Retinal pigment epithelial cell (primary cell): ENCODE data around the gene ELOVL2.
"Not testable (repeated sequence)": the region's sequence is repeated elsewhere in the genome, so short reads cannot be mapped to it uniquely, and the experiment has no call there.

Experiments
- DNase-seq: peaks from one replicate; pipeline ENCODE4 v3.0.0-alpha.2; 2010; ENCODE audit warnings: low read depth
- H3K4me3 ChIP-seq: 2 replicates; pipeline ENCODE4 v1.5.1; 2011; ENCODE audit warnings: mild to moderate bottlenecking, low read length, control low read depth, moderate library complexity
- CTCF ChIP-seq: conservative IDR thresholded peaks from 2 replicates; pipeline ENCODE4 v1.5.1; 2011; ENCODE audit warnings: low read depth, low read length, control low read depth, inconsistent platforms

The ELOVL2 gene

GRCh38 chr6:10993896-10994295 is 50.2 kb downstream of the ELOVL2 start:
- DNase-seq, result no peak
- no peak overlapping the region for H3K4me3 ChIP-seq
- no peak for TF ChIP-seq CTCF

GRCh38 chr6:10991115-10991514 is 53.0 kb downstream of the ELOVL2 start:
- DNase-seq, result no peak
- no peak for TF ChIP-seq CTCF
- no peak overlapping the region for H3K4me3 ChIP-seq

- TF ChIP-seq CTCF, result no peak
- DNase-seq, result no peak
- H3K4me3 ChIP-seq, result no peak overlapping the region
These were observed 54.5 kb downstream of the ELOVL2 start for GRCh38 chr6:10989587-10989986.

GRCh38 chr6:10984959-10985358 is 59.1 kb downstream of the ELOVL2 start:
- not testable (repeated sequence) for DNase-seq, H3K4me3 ChIP-seq

- no peak for TF ChIP-seq CTCF
- no peak for DNase-seq
- no peak overlapping the region for H3K4me3 ChIP-seq
These were observed 62.7 kb downstream of the ELOVL2 start for GRCh38 chr6:10981409-10981808.

GRCh38 chr6:10979603-10980002 is 64.5 kb downstream of the ELOVL2 start:
- DNase-seq, result peak; percentile 4
- TF ChIP-seq CTCF, result no peak
- H3K4me3 ChIP-seq, result no peak overlapping the region

GRCh38 chr6:10977231-10977968 is 66.7 kb downstream of the ELOVL2 start:
- DNase-seq, result no peak
- TF ChIP-seq CTCF, result no peak
- no peak overlapping the region for H3K4me3 ChIP-seq
